GM10266 (cell line): Measurements from ENCODE around the gene IKZF1.

Experiments used
- DNase-seq: peaks from one replicate; pipeline ENCODE4 v3.0.0; 2012; ENCODE audit errors: extremely low spot score
- TF ChIP-seq, protein P1 (sequence below): IDR thresholded peaks from 2 replicates; pipeline ENCODE4 v1.5.1; 2012; ENCODE audit warnings: mild to moderate bottlenecking, low read depth; ENCODE audit not compliant: control insufficient read depth, insufficient read depth; ENCODE audit errors: missing control alignments

IKZF1 gene

DNA sequence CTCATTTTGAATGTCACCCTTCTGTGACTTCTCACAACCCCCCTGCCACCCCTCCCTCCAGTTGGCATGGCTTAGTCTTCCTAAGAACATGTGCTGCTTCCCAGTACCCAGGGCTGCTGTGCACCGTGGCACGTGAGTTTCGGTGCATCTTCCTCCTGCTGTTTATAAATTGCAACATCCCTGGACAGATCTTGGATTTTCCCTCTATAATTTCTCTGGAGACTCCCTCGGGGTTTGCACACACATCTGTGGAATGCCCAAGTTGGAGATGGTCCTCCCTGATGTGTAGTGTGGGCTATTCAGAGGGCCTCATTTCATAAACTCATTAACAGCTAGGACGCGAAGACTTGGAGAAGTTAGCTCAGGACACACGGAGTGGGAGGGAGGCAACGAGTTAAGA, 52.9 kb downstream of the IKZF1 start:
- DNase-seq, result no peak
- TF ChIP-seq, protein P1, sequence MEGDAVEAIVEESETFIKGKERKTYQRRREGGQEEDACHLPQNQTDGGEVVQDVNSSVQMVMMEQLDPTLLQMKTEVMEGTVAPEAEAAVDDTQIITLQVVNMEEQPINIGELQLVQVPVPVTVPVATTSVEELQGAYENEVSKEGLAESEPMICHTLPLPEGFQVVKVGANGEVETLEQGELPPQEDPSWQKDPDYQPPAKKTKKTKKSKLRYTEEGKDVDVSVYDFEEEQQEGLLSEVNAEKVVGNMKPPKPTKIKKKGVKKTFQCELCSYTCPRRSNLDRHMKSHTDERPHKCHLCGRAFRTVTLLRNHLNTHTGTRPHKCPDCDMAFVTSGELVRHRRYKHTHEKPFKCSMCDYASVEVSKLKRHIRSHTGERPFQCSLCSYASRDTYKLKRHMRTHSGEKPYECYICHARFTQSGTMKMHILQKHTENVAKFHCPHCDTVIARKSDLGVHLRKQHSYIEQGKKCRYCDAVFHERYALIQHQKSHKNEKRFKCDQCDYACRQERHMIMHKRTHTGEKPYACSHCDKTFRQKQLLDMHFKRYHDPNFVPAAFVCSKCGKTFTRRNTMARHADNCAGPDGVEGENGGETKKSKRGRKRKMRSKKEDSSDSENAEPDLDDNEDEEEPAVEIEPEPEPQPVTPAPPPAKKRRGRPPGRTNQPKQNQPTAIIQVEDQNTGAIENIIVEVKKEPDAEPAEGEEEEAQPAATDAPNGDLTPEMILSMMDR, result no peak

DNA sequence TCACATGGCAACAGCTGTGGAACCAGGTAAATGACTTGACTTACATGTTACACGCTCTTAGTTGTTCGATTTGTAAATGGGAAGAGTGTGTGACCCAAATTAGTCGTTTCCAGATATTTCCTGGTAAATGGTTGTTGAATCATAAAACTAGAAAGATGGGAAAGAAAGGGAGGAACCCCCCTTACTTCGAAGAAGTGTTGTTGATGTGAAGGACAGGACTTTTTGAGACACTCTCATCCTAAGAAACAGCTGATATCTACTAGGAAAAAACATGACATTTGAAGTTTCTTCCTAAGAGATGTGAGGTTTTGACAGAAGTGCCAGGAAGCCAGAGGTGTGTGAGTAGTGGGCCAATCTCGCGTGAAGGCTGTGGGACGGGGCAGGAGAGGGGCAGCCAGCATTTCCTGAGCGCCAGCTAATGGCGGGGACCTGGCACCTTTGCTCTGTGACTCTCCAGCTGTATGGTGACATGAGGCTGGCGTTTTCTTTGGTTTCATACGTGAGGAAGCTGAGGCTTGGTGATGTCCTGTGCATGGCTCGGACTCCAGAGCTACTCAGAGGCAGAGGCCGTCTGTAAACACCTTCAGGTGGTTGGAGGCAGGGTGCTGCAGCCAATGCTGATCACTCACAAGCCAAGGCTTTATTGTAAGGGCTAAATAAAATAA, 53.7 kb downstream of the IKZF1 start:
- TF ChIP-seq, protein P1, result no peak
- no peak for DNase-seq

DNA sequence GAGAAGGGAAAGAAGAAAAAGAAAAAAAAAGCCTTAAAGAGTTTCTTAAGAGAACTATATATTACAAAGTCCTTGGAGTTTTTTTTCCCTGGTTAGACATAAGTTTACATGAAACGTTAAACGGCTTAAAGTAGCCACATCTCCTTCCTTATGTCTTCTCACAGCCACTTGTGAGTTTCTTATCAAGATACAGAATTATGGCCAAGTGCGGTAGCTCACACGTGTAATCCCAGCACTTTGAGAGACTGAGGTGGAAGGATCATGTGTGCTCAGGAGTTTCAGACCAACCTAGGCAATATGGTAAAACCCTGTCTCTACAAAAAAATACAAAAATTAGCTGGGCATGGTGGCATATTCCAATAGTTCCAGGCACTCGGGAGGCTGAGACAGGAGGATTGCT, 54.3 kb downstream of the IKZF1 start:
- no peak for DNase-seq
- TF ChIP-seq, protein P1, result no peak

DNA sequence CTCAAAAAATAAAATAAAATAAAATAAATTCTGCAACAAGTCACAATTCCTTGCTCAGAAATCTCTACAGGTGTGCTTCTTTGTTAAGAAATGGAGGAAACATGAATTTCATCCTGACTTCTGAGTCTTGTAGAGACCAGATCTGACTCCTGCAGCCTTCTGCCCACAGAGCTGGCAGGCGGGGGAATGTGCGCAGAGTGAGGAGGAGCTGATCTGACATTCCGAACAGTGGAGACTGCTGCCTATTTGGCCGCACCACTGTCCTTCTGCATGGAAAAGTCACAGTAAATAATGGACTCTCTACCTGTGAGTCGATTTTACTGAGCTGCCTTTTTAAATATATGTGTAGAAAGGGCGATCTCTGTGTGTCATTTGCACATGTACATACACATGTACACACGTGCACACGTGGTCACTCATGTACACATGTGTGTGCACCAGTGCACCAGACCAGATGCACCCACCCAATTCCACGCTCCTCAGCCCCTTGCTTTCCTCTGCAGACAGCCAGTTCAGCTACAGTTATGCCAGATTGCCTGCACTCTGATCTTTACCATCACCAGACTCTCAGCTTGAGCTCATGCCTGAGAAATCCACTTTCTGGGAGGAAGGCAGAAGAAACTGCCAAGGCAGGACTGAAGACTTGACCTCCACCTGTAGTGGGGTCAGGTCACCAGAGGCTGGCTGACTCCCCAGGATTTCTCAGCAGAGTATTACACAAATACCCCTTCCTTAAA, 54.9 kb downstream of the IKZF1 start:
- DNase-seq, result no peak
- TF ChIP-seq, protein P1, result no peak

DNA sequence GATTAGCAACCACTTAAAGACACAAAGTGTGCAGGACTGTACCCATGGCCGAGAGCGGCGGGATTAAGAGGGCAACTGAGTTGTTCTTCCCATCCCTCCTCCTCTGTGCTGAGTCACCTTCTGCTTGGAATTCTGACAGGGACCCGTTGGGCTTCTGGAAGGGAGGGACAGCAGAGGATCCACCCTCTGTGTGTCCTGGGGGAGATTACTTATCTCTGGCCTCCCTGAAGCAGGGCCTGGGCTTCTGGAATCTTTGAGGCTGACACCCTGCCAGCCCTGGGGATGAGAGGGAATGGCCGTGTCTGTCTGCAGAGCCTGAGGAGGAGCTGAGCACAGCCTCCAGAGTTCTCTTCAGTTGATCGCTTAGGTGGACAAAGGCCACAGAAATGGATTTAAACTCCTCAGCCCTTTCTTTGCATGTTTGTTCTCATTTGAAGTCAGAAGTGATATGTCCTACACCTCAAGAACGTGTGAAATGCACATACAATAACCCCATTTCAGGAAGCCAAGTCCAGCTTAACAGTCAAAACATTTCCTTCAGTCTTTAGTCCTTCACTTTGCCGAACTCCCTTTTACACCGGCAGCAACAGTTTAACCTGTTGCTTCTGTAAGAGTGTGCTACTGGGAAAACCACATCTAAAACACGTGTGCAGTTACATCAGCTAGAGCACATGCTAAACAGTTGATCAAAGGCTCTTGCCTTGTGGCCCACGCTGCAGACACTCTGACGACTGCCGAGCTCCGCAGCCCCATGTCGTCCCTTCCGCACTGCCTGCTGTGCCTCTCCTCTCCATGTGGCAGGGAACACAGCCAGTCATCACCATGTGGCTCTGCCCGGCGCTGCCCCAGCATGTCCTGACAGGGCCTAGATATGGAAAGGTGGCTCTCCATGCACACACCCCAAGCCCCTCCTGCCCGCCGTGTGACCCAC, 55.7 kb downstream of the IKZF1 start:
- DNase-seq, result no peak
- TF ChIP-seq, protein P1, result no peak

DNA sequence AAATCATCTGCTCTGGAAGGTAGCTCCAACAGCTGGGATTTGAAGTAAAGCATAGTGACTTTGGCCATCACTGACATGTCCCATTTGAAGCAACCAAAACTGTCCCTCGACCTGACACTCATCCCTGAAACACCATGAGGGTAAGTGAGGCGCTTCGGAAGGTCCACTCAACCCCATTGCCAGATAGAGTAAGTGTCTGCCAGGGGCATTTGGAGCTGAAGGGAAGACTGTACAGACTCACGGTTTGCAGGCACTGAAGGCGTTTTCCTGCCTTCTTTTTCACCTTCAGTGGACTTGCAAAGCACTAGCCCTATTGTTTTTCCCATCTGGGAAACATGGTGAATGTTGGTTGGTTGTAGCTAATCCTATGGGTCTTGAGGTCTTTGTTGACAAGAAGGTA, 57.6 kb downstream of the IKZF1 start:
- TF ChIP-seq, protein P1, result no peak
- DNase-seq, result no peak
